Transverse colon (tissue), 4 donors: ENCODE data around the gene KIR2DL1. TPM values are rescaled to one million over a fixed set of nuclear protein-coding genes. Genes with fewer than 3 reads are reported as not detected.
"Not testable (repeated sequence)": the region's sequence is repeated elsewhere in the genome, so short reads cannot be mapped to it uniquely, and the experiment has no call there.

Experiments
- DNase-seq: peaks from one replicate; pipeline ENCODE4 v3.0.0-alpha.2; 2019
- H3K27ac ChIP-seq, 4 donors: fragments of 200-600 bp; sonication (generic); 2 replicates each; pipeline ENCODE4 v1.5.1; 2016 to 2018; ENCODE audit warnings: inconsistent platforms in 4 of 4
- H3K27me3 ChIP-seq: fragments of 200-600 bp; sonication (generic); 2 replicates; pipeline ENCODE4 v1.5.1; 2017; ENCODE audit warnings: inconsistent platforms
- H3K36me3 ChIP-seq, 4 donors: fragments of 200-600 bp; sonication (generic); 2 replicates each; pipeline ENCODE4 v1.5.1; 2017 to 2019; ENCODE audit warnings: inconsistent platforms in 4 of 4
- H3K4me1 ChIP-seq, 4 donors: fragments of 200-600 bp; sonication (generic); 2 replicates each; pipeline ENCODE4 v1.5.1; 2017 to 2020; ENCODE audit warnings: inconsistent platforms in 4 of 4
- H3K4me3 ChIP-seq, 4 donors: fragments of 200-600 bp; sonication (generic); 1 replicate in 1 of 4; 2 replicates in 3 of 4; pipeline versions ENCODE4 v1.5.1 to v1.6.1; 2017 to 2019; ENCODE audit warnings: inconsistent platforms in 4 of 4
- H3K9me3 ChIP-seq, 2 donors: fragments of 200-600 bp; sonication (generic); 2 replicates each; pipeline ENCODE4 v1.5.1; 2017 to 2019; ENCODE audit warnings: inconsistent platforms in 2 of 2
- EP300 ChIP-seq: sonication (generic); formaldehyde crosslinking; IDR thresholded peaks from one replicate; pipeline ENCODE4 v1.6.1; 2017; ENCODE audit warnings: antibody characterized with exemption, low read depth
- POLR2A ChIP-seq: fragments of 450-650 bp; IDR thresholded peaks from one replicate; pipeline ENCODE4 v1.6.1; 2016; ENCODE audit warnings: antibody characterized with exemption, mild to moderate bottlenecking, moderate library complexity
- POLR2AphosphoS5 ChIP-seq, 3 donors: sonication (generic); formaldehyde crosslinking; IDR thresholded peaks; one replicate each; pipeline ENCODE4 v1.6.1; 2016; ENCODE audit warnings: antibody characterized with exemption in 3 of 3
- WGBS, 2 donors: methylation state at CpG; one replicate each; pipeline ENCODE4 v1.1.5; 2018; ENCODE audit warnings: low coverage in 1 of 2; 5-methylcytosine and 5-hydroxymethylcytosine counted together
- in situ Hi-C, 4 donors: fragments of 200-750 bp; cut with MboI; loops; one replicate each; pipeline versions ENCODE4 v1.15.0 to v1.15.1; 2017; ENCODE audit warnings: low sequenced_read_pairs in 3 of 4, low pct_ligation_motif_present in 1 of 4, low pct_unique_long_range_greater_than_20kb in 1 of 4
- intact Hi-C: fragments of 100-400 bp; cut with DNase I; formaldehyde crosslinking; loops from one replicate; pipeline ENCODE4 v1.15.1; 2023; ENCODE audit warnings: low total_unique reads
- total RNA-seq, 4 donors: library from RNA; depleted of rRNA; stranded (reverse); fragments of >200 nt; gene quantifications; one replicate each; pipeline ENCODE4 v1.1.0, GENCODE V29; 2016
- TF ChIP-seq, protein P1 (sequence below), 5 experiments: fragments of 200-600 bp in 3 of 5; fragments of 450-650 bp in 2 of 5; sonication (generic) in 3 of 5; IDR thresholded peaks; 1 replicate in 2 of 5; 2 replicates in 3 of 5; pipeline ENCODE4 v1.5.1; 2016 to 2017; ENCODE audit warnings: antibody characterized with exemption in 5 of 5, inconsistent platforms in 3 of 5, mild to moderate bottlenecking in 2 of 5, moderate library complexity in 1 of 5

The KIR2DL1 gene
- total RNA-seq, result not detected

DNA sequence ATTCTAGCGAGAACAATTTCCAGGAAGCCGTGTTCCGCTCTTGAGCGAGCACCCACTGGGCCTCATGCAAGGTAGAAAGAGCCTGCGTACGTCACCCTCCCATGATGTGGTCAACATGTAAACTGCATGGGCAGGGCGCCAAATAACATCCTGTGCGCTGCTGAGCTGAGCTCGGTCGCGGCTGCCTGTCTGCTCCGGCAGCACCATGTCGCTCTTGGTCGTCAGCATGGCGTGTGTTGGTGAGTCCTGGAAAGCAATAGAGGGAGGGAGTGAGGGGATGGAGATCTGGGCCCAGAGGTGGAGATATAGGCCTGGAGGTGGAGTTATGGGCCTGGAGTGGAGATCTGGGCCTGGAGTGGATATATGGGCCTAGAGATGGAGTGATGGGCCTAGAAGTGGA, at the start of gene KIR2DL1:
KIR2DL1 (plus strand) TSS at position 148 of the 400 bp plus-strand sequence; CDS start at position 206, 58 bp downstream.
- 82 to 92% methylated on average over 10 to 15 of the region's 15 CpGs for WGBS, 2 donors
- H3K9me3 ChIP-seq, H3K27me3 ChIP-seq, H3K36me3 ChIP-seq, H3K27ac ChIP-seq, DNase-seq, in situ Hi-C loops, intact Hi-C loops, H3K4me1 ChIP-seq, H3K4me3 ChIP-seq: not testable (repeated sequence)

DNA sequence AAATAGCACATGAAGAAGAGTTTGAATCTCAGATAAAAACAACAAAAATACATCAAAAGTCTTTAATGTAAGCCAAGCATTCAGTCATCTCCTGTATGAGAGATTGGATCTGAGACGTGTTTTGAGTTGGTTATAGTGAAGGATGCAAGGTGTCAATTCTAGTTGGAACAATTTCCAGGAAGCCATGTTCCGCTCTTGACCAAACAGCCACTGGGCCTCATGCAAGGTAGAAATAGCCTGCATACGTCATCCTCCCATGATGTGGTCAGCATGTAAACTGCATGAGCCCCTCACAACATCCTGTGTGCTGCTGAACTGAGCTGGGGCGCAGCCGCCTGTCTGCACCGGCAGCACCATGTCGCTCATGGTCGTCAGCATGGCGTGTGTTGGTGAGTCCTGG, 45.5 kb upstream of the KIR2DL1 start, which contains the start of gene KIR3DL3:
KIR3DL3 (plus strand) TSS at position 301 of the 400 bp plus-strand sequence; CDS start at position 356, 55 bp downstream.
- Histone ChIP-seq H3K27ac (no peak within 1 kb of the TSS), H3K9me3 (peaks cover 5 to 21% of the 10 kb centered on the region in 2 donors), H3K4me3 (no peak within 1 kb of the TSS), H3K4me1 (no peaks in the 10 kb centered on the region), H3K27me3 (no peaks in the 10 kb centered on the region), H3K36me3 (no peaks in the 10 kb centered on the region)
- TF ChIP-seq, protein P1, sequence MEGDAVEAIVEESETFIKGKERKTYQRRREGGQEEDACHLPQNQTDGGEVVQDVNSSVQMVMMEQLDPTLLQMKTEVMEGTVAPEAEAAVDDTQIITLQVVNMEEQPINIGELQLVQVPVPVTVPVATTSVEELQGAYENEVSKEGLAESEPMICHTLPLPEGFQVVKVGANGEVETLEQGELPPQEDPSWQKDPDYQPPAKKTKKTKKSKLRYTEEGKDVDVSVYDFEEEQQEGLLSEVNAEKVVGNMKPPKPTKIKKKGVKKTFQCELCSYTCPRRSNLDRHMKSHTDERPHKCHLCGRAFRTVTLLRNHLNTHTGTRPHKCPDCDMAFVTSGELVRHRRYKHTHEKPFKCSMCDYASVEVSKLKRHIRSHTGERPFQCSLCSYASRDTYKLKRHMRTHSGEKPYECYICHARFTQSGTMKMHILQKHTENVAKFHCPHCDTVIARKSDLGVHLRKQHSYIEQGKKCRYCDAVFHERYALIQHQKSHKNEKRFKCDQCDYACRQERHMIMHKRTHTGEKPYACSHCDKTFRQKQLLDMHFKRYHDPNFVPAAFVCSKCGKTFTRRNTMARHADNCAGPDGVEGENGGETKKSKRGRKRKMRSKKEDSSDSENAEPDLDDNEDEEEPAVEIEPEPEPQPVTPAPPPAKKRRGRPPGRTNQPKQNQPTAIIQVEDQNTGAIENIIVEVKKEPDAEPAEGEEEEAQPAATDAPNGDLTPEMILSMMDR (IDR thresholded peaks at IDR 0.05), result no peak
- no peak for TF ChIP-seq POLR2AphosphoS5 (IDR thresholded peaks at IDR 0.05)
- TF ChIP-seq POLR2A, result no peak
- no peak for TF ChIP-seq EP300
- in situ Hi-C loops, result no loop called here
- DNase-seq, result no peak
- WGBS, 2 donors, result 83 to 97% methylated on average over 1 to 9 of the region's 9 CpGs
- intact Hi-C loops, result no loop called here

DNA sequence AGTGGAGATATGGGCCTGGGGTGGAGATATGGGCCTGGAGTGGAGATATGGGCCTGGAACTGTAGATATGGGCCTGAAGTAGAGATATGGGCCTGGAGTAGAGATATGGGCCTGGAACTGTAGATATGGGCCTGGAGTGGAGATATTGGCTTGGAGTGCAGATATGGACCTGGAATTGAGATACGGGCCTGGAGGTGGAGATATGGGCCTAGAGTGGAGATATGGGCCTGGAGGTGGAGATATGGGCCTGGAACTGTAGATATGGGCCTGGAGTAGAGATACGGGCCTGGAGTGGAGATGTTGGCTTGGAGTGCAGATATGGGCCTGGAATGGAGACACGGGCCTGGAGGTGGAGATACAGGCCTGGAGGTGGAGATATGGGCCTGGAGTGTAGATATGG, 44.9 kb upstream of the KIR2DL1 start:
- in situ Hi-C loops (no loop called here), intact Hi-C loops (no loop called here)
- H3K36me3 ChIP-seq, result no peaks in the 10 kb centered on the region
- TF ChIP-seq EP300, result no peak
- TF ChIP-seq POLR2A, result no peak
- TF ChIP-seq, protein P1 (IDR thresholded peaks at IDR 0.05), result no peak
- TF ChIP-seq POLR2AphosphoS5 (IDR thresholded peaks at IDR 0.05), result no peak
- no peak for DNase-seq
- no peaks in the 10 kb centered on the region for H3K27me3 ChIP-seq
- 73% methylated on average over 3 of the region's 3 CpGs; no CpG with 5 or more reads in 1 of the 2 donors for WGBS, 2 donors
- no peak overlapping the region for H3K4me3 ChIP-seq
- H3K9me3 ChIP-seq, result peaks cover 5 to 19% of the 10 kb centered on the region in 2 donors
- no peaks in the 10 kb centered on the region for H3K4me1 ChIP-seq
- no peak overlapping the region for H3K27ac ChIP-seq

DNA sequence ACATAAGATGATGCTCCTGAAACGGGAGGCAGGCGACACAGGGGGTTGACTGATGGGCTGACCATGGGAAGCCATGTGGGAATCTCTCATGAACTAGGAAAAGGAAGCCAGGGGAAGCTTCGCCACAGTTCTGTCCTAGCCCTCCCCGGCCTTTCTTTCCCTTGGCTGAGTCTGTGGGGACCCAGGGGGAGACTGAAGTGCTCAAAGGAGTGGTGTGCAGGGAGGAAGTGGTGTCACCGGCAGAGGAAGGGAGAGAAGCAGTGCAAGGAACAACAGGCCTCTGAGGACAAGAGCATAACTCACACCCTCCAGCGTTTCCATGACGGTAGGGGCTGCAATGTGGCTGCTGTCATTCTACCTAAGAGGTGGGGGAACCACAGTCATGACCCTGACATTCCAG, 44.3 kb upstream of the KIR2DL1 start:
- DNase-seq, result no peak
- 76% methylated on average over 6 of the region's 7 CpGs; no CpG with 5 or more reads in 1 of the 2 donors for WGBS, 2 donors
- Histone ChIP-seq H3K4me1 (no peaks in the 10 kb centered on the region), H3K36me3 (no peaks in the 10 kb centered on the region), H3K27ac (no peak overlapping the region), H3K27me3 (no peaks in the 10 kb centered on the region), H3K9me3 (peaks cover 5 to 17% of the 10 kb centered on the region in 2 donors), H3K4me3 (no peak overlapping the region)
- TF ChIP-seq POLR2A (no peak), POLR2AphosphoS5 (IDR thresholded peaks at IDR 0.05) (no peak), EP300 (no peak)
- TF ChIP-seq, protein P1 (IDR thresholded peaks at IDR 0.05), result no peak
- in situ Hi-C loops (no loop called here), intact Hi-C loops (no loop called here)

DNA sequence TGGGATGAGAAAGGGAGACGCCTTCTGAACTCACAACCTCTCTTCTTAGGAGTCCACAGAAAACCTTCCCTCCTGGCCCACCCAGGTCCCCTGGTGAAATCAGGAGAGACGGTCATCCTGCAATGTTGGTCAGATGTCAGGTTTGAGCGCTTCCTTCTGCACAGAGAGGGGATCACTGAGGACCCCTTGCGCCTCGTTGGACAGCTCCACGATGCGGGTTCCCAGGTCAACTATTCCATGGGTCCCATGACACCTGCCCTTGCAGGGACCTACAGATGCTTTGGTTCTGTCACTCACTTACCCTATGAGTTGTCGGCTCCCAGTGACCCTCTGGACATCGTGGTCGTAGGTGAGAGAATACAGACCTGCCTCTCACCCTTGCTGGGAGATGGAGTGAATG, 42.0 kb upstream of the KIR2DL1 start:
- TF ChIP-seq POLR2A (no peak), POLR2AphosphoS5 (IDR thresholded peaks at IDR 0.05) (no peak), EP300 (no peak)
- TF ChIP-seq, protein P1 (IDR thresholded peaks at IDR 0.05), result no peak
- H3K27ac ChIP-seq, result no peak overlapping the region
- no peaks in the 10 kb centered on the region for H3K27me3 ChIP-seq
- H3K4me3 ChIP-seq, result no peak overlapping the region
- intact Hi-C loops, result no loop called here
- H3K36me3 ChIP-seq, result no peaks in the 10 kb centered on the region
- no peaks in the 10 kb centered on the region for H3K4me1 ChIP-seq
- no peak for DNase-seq
- H3K9me3 ChIP-seq, result no peaks in the 10 kb centered on the region
- WGBS, 2 donors, result 81% methylated on average over 10 of the region's 10 CpGs; no CpG with 5 or more reads in 1 of the 2 donors
- in situ Hi-C loops, result no loop called here
